Fibroblast of gingiva (primary cell): Measurements from ENCODE around the gene BRD1.

Source experiments
- DNase-seq: peaks from one replicate; pipeline ENCODE4 v3.0.0-alpha.2; 2011; ENCODE audit warnings: low read depth

Gene BRD1

GRCh38 chr22:49827853-49828598 lies at the start of gene BRD1:
Gene BRD1 (minus strand): TSS chr22:49827873. CDS start chr22:49824317, 3,556 bp downstream.
- peak; percentile 69 for DNase-seq

GRCh38 chr22:49873228-49873940 lies 45.7 kb upstream of the BRD1 start:
- DNase-seq = no peak

- no peak for DNase-seq
Measured at GRCh38 chr22:49872347-49872746, 44.7 kb upstream of the BRD1 start.

GRCh38 chr22:49871482-49871881 lies 43.8 kb upstream of the BRD1 start:
- DNase-seq = no peak

GRCh38 chr22:49869845-49870712 lies 42.4 kb upstream of the BRD1 start:
- DNase-seq = no peak

GRCh38 chr22:49869086-49869830 lies 41.6 kb upstream of the BRD1 start:
- DNase-seq = no peak

GRCh38 chr22:49867303-49868265 lies 39.9 kb upstream of the BRD1 start:
- DNase-seq = no peak

- no peak for DNase-seq
Measured at GRCh38 chr22:49866646-49867045, 39.0 kb upstream of the BRD1 start.

GRCh38 chr22:49866134-49866533 lies 38.5 kb upstream of the BRD1 start:
- DNase-seq = no peak

GRCh38 chr22:49865156-49865555 lies 37.5 kb upstream of the BRD1 start:
- DNase-seq = no peak

GRCh38 chr22:49863931-49864330 lies 36.3 kb upstream of the BRD1 start:
- no peak for DNase-seq

GRCh38 chr22:49862496-49862776 lies 34.8 kb upstream of the BRD1 start:
- DNase-seq = no peak

GRCh38 chr22:49861642-49862495 lies 34.2 kb upstream of the BRD1 start:
- DNase-seq = no peak

- DNase-seq = no peak
Measured at GRCh38 chr22:49858827-49859226, 31.2 kb upstream of the BRD1 start.

- DNase-seq = no peak
Measured at GRCh38 chr22:49856766-49857618, 29.3 kb upstream of the BRD1 start.

- DNase-seq = no peak
Measured at GRCh38 chr22:49856343-49856742, 28.7 kb upstream of the BRD1 start.

- no peak for DNase-seq
Measured at GRCh38 chr22:49855251-49855911, 27.7 kb upstream of the BRD1 start.
